ENCODE measurements around the gene OR1J4. TPM values are rescaled to one million over a fixed set of nuclear protein-coding genes. Genes with fewer than 3 reads are reported as not detected.
"Not testable (repeated sequence)": the region's sequence is repeated elsewhere in the genome, so short reads cannot be mapped to it uniquely, and the experiment has no call there.

OR1J4 gene
- polyA plus RNA-seq, 1 donor from 2014 or later = not detected

- Histone ChIP-seq H3K4me2 (ENCODE audit: low read length) (no peak overlapping the region), H3K36me3 (ENCODE audit: insufficient read depth, low read length) (no peaks in the 10 kb centered on the region), H3K4me3 (ENCODE audit: low read length) (no peak overlapping the region), H4K20me1 (ENCODE audit: insufficient read depth) (no peaks in the 10 kb centered on the region), H3K27ac (ENCODE audit: low read length) (no peak overlapping the region), H2AFZ (ENCODE audit: low read depth, low read length) (no peak overlapping the region), H3K9me3 (ENCODE audit: low read length) (peaks cover 4% of the 10 kb centered on the region), H3F3A (ENCODE audit: insufficient read depth, low read length, poor library complexity, severe bottlenecking) (no peaks in the 10 kb centered on the region), H3K27me3 (ENCODE audit: insufficient read depth, low read depth, low read length) (no peaks in the 10 kb centered on the region), H3K9me2 (ENCODE audit: insufficient read depth, low read length) (no peaks in the 10 kb centered on the region), H3K79me2 (replicated peaks; ENCODE audit: insufficient read depth, low read length) (no peaks in the 10 kb centered on the region), H3K9ac (ENCODE audit: low read length) (no peak overlapping the region)
- no peak for TF ChIP-seq EP300 (conservative IDR thresholded peaks at IDR 0.05; ENCODE audit: poor library complexity, severe bottlenecking)
- no peak for TF ChIP-seq POLR2AphosphoS5 (IDR thresholded peaks at IDR 0.05)
These were observed 17.2 kb downstream of the OR1J4 start for GRCh38 chr9:122536134-122536533.

GRCh38 chr9:122537066-122537465 lies 18.1 kb downstream of the OR1J4 start:
- not testable (repeated sequence) for H3F3A ChIP-seq (ENCODE audit: insufficient read depth, low read length, poor library complexity, severe bottlenecking); H3K27ac ChIP-seq (ENCODE audit: low read length); H2AFZ ChIP-seq (ENCODE audit: low read depth, low read length); H3K79me2 ChIP-seq (replicated peaks; ENCODE audit: insufficient read depth, low read length); H3K36me3 ChIP-seq (ENCODE audit: insufficient read depth, low read length); H3K9ac ChIP-seq (ENCODE audit: low read length); H3K4me3 ChIP-seq (ENCODE audit: low read length); H4K20me1 ChIP-seq (ENCODE audit: insufficient read depth); H3K9me2 ChIP-seq (ENCODE audit: insufficient read depth, low read length); H3K9me3 ChIP-seq (ENCODE audit: low read length); H3K4me2 ChIP-seq (ENCODE audit: low read length); H3K27me3 ChIP-seq (ENCODE audit: insufficient read depth, low read depth, low read length)

DNA sequence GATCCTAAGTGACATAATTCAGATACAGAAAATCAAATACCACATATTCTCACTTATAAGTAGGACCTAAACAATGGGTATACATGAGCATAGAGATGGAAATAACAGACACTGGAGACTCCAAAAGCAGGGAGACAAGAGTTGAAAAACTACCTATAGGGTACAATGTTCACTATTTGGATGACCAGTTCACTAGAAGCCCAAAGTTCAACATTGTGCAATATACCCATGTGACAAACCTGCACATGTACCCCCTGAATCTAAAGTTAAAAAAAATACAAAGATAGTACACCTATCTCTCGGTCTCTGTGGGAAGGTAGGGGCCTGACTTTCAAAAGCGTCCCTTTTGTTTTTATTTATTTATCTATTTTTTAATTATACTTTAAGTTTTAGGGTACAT lies 19.8 kb downstream of the OR1J4 start:
- Histone ChIP-seq H3K4me2 (ENCODE audit: low read length) (no peak overlapping the region), H3F3A (ENCODE audit: insufficient read depth, low read length, poor library complexity, severe bottlenecking) (no peaks in the 10 kb centered on the region), H4K20me1 (ENCODE audit: insufficient read depth) (no peaks in the 10 kb centered on the region), H3K9ac (ENCODE audit: low read length) (no peak overlapping the region), H3K27me3 (ENCODE audit: insufficient read depth, low read depth, low read length) (no peaks in the 10 kb centered on the region), H3K79me2 (replicated peaks; ENCODE audit: insufficient read depth, low read length) (no peaks in the 10 kb centered on the region), H3K27ac (ENCODE audit: low read length) (no peak overlapping the region), H2AFZ (ENCODE audit: low read depth, low read length) (no peak overlapping the region), H3K4me3 (ENCODE audit: low read length) (no peak overlapping the region), H3K36me3 (ENCODE audit: insufficient read depth, low read length) (no peaks in the 10 kb centered on the region), H3K9me3 (ENCODE audit: low read length) (peaks cover 4% of the 10 kb centered on the region), H3K9me2 (ENCODE audit: insufficient read depth, low read length) (no peaks in the 10 kb centered on the region)
- TF ChIP-seq SMC3 (conservative IDR thresholded peaks at IDR 0.05; ENCODE audit: poor library complexity) = no peak
- no peak for TF ChIP-seq POLR2AphosphoS5 (IDR thresholded peaks at IDR 0.05)
- no peak for TF ChIP-seq MXI1 (conservative IDR thresholded peaks at IDR 0.05; ENCODE audit: poor library complexity, severe bottlenecking)
- TF ChIP-seq EZH2 (IDR thresholded peaks at IDR 0.05; ENCODE audit: borderline replicate concordance, insufficient read depth, low read length, poor library complexity, severe bottlenecking) = no peak
- no peak for TF ChIP-seq RAD21 (conservative IDR thresholded peaks at IDR 0.05)
- no peak for TF ChIP-seq EP300 (conservative IDR thresholded peaks at IDR 0.05; ENCODE audit: poor library complexity, severe bottlenecking)
- TF ChIP-seq CTCF (IDR thresholded peaks at IDR 0.05; ENCODE audit: poor library complexity, severe bottlenecking) = no peak
- TF ChIP-seq, protein P1, sequence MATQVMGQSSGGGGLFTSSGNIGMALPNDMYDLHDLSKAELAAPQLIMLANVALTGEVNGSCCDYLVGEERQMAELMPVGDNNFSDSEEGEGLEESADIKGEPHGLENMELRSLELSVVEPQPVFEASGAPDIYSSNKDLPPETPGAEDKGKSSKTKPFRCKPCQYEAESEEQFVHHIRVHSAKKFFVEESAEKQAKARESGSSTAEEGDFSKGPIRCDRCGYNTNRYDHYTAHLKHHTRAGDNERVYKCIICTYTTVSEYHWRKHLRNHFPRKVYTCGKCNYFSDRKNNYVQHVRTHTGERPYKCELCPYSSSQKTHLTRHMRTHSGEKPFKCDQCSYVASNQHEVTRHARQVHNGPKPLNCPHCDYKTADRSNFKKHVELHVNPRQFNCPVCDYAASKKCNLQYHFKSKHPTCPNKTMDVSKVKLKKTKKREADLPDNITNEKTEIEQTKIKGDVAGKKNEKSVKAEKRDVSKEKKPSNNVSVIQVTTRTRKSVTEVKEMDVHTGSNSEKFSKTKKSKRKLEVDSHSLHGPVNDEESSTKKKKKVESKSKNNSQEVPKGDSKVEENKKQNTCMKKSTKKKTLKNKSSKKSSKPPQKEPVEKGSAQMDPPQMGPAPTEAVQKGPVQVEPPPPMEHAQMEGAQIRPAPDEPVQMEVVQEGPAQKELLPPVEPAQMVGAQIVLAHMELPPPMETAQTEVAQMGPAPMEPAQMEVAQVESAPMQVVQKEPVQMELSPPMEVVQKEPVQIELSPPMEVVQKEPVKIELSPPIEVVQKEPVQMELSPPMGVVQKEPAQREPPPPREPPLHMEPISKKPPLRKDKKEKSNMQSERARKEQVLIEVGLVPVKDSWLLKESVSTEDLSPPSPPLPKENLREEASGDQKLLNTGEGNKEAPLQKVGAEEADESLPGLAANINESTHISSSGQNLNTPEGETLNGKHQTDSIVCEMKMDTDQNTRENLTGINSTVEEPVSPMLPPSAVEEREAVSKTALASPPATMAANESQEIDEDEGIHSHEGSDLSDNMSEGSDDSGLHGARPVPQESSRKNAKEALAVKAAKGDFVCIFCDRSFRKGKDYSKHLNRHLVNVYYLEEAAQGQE (IDR thresholded peaks at IDR 0.05; ENCODE audit: borderline replicate concordance) = no peak
- TF ChIP-seq TAF1 (IDR thresholded peaks at IDR 0.05; ENCODE audit: low read depth) = no peak

Measured in neural cell (in vitro differentiated cells).